Body of pancreas (tissue), 4 donors: ENCODE measurements around the gene ABCB6. TPM values are rescaled to one million over a fixed set of nuclear protein-coding genes. Genes with fewer than 3 reads are reported as not detected.

ENCODE experiments used
- ATAC-seq: fragments of 150-250 bp; one replicate; pipeline ENCODE4 v1.9.1; 2016
- DNase-seq, 4 donors: peaks; one replicate each; pipeline ENCODE4 v3.0.0-alpha.2; 2019
- H3K27ac ChIP-seq, 4 donors: fragments of 200-600 bp; sonication (generic); 1 replicate in 3 of 4; 2 replicates in 1 of 4; pipeline versions ENCODE4 v1.5.1 to v1.6.1; 2016 to 2019; ENCODE audit warnings: mild to moderate bottlenecking in 1 of 4, mixed read lengths in 1 of 4, moderate library complexity in 1 of 4
- H3K27me3 ChIP-seq, 2 donors: fragments of 200-600 bp; sonication (generic); one replicate each; pipeline ENCODE4 v1.6.0; 2016; ENCODE audit warnings: mild to moderate bottlenecking in 1 of 2
- H3K36me3 ChIP-seq, 2 donors: fragments of 200-600 bp; sonication (generic); replicated peaks in 1 of 2; 2 replicates each; pipeline ENCODE4 v1.5.1; 2016; ENCODE audit warnings: low read depth in 2 of 2; ENCODE audit not compliant: insufficient read depth in 1 of 2
- H3K4me1 ChIP-seq: fragments of 200-600 bp; sonication (generic); one replicate; pipeline ENCODE4 v1.6.0; 2016
- H3K4me3 ChIP-seq, 2 donors: fragments of 200-600 bp; sonication (generic); 1 replicate in 1 of 2; 2 replicates in 1 of 2; pipeline ENCODE4 v1.5.1; 2016 to 2019
- H3K9me3 ChIP-seq, 3 donors: fragments of 200-600 bp; sonication (generic); 1 replicate in 2 of 3; 2 replicates in 1 of 3; pipeline ENCODE4 v1.5.1; 2016
- POLR2A ChIP-seq, 3 donors: fragments of 450-650 bp; IDR thresholded peaks; one replicate each; pipeline ENCODE4 v1.6.1; 2016; ENCODE audit warnings: antibody characterized with exemption in 3 of 3, mild to moderate bottlenecking in 2 of 3
- WGBS, 2 donors: methylation state at CpG; one replicate each; pipeline ENCODE4 v1.1.5; 2017; 5-methylcytosine and 5-hydroxymethylcytosine counted together
- intact Hi-C: fragments of 100-400 bp; cut with DNase I; formaldehyde crosslinking; loops from one replicate; pipeline ENCODE4 v1.15.1; 2023
- total RNA-seq, 2 donors: library from RNA; depleted of rRNA; stranded (reverse); fragments of >200 nt; gene quantifications; one replicate each; pipeline ENCODE4 v1.1.0, GENCODE V29; 2016
- TF ChIP-seq, protein P1 (sequence below), 7 experiments: fragments of 450-650 bp in 4 of 7; fragments of 200-600 bp in 3 of 7; sonication (generic) in 3 of 7; IDR thresholded peaks; one replicate each; pipeline ENCODE4 v1.5.1; 2016 to 2019; ENCODE audit warnings: antibody characterized with exemption in 7 of 7

ABCB6 gene
- total RNA-seq, 2 donors from 2014 or later: 10.5 to 11.7 TPM

DNA sequence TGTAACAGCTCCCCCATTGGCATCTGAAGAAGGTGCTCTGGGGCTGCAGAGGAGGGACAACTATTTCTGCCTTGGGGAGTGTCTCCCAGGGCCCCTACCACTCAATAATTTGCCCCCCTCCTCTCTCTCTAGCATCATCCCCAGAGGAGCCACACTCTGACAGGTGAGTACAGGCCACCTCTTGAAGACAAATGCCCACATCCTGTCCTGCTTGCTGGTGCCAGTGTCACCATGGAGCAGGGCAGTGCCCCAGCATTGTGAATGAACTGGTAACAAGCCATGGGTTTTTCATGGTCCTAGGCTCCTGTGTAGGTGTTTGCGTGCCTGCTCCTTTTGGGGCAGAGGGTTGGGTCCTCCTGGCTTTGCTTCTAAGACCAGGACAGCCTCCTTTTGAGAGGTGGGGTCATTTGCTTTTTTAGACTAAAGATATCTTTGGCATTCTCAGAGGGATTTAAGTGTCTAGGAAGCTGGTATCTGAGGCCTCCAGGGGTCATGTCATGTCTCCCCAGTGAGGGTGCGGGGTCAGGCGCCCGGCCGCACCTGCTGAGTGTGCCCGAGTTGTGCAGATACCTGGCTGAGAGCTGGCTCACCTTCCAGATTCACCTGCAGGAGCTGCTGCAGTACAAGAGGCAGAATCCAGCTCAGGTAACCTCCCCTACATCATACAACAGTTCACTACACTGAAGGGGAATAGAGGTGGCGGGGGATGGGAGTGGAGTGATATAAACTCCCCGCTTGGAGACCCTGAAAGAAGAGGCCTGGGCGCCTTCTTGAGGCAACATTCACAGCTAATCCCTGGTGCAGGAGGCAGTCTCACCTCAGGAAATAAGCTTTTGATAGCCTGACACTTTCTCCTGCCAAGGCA lies 38.9 kb downstream of the ABCB6 start:
- TF ChIP-seq, protein P1, sequence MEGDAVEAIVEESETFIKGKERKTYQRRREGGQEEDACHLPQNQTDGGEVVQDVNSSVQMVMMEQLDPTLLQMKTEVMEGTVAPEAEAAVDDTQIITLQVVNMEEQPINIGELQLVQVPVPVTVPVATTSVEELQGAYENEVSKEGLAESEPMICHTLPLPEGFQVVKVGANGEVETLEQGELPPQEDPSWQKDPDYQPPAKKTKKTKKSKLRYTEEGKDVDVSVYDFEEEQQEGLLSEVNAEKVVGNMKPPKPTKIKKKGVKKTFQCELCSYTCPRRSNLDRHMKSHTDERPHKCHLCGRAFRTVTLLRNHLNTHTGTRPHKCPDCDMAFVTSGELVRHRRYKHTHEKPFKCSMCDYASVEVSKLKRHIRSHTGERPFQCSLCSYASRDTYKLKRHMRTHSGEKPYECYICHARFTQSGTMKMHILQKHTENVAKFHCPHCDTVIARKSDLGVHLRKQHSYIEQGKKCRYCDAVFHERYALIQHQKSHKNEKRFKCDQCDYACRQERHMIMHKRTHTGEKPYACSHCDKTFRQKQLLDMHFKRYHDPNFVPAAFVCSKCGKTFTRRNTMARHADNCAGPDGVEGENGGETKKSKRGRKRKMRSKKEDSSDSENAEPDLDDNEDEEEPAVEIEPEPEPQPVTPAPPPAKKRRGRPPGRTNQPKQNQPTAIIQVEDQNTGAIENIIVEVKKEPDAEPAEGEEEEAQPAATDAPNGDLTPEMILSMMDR (IDR thresholded peaks at IDR 0.05): no peak
- no peak for TF ChIP-seq POLR2A (IDR thresholded peaks at IDR 0.05)
- H3K36me3 ChIP-seq: peaks cover 0 to 21% of the 10 kb centered on the region in 2 donors
- ATAC-seq (no peak), DNase-seq (peak in 1 of 4 donors; percentile 8)
- H3K27me3 ChIP-seq: no peaks in the 10 kb centered on the region
- WGBS, 2 donors: 87 to 89% methylated on average over 4 to 9 of the region's 9 CpGs
- intact Hi-C loops: loop anchor here (10.0 kb wide), 1 partner anchor 45 kb away; the partner anchor contains the start of genes ANKZF1 and ATG9A
- no peak overlapping the region for H3K27ac ChIP-seq
- no peak overlapping the region for H3K4me3 ChIP-seq
- peaks cover 27% of the 10 kb centered on the region for H3K4me1 ChIP-seq
- no peaks in the 10 kb centered on the region for H3K9me3 ChIP-seq

DNA sequence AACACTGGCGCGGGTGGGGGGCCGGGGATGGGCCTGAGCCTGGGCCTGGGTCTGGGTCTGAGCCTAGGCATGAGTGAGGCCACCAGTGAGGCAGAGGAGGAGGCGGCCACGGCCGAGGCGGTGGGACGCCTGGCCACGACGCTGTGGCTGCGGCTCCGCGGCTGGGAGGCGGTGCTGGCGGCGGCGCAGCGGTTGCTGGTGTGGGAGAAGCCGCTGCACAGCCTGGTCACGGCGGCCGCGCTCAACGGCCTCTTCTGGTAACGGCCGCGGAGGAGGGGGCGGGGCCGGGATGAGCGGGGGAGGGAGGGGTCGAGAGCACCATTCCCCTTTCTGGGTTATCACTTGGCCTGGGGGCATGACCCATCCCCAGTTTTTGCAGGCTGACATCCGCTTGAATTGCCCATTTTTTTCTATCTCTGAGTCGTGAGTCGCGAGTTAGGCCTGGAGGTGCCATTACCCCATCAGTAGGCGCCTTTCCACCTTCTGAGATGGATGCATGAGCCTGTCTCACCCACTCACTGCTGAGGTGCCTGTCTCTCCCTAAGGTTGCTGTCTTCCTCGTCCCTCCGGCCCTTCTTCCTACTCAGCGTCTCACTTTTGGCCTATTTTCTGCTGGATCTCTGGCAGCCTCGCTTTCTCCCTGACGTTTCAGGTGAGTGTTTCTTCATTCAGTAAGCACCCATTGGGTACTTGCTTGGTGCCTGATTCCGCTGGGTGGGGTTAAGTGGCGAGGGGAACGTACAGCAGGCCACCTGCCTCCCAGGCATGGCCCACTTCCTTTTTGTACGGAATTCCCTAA lies 40.2 kb downstream of the ABCB6 start:
- peaks cover 34% of the 10 kb centered on the region for H3K4me1 ChIP-seq

DNA sequence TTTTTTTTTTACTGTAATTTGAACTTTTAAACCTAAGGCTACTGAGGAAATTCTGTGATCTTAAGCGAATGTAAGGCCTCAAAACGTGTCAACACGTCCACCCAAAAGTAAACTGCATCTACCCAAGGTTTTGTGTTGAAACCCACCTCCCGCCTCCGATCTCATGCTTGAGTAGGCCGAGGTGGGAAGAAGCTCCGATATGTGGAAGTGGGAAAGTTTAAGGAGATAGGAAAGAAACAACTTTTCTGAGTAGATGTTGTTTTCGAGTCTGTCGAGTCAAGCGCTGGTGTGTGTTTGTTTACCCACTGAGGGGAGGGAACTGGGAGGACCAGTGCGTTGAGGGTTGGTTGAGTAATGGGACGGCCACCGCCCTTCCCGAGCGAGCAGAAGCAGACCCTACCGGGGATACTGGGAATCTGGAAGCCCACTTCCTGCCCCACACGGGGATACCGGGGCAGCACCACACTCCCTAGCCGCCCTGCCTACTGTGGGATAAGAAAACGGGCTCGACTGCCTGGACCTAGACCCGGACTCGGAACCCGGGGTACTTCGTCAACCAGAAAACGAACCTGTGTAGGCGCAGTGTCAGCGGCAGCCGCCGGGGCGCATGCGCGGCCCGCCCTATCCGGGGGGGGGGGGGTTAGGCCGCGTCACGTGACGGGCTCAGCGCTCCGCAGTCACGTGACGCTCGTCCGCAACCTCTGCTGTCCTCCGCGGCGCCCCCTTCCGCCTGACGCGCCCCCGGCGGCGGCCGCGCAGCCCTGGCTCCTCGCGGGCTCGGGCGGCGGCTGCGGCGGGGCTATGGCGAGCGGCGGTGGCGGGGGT lies 41.0 kb downstream of the ABCB6 start, which contains the start of gene RETREG2:
Gene RETREG2, plus strand, starts transcription at position 724 of the 825 bp plus-strand sequence. Its CDS starts 78 bp downstream, at position 802.
- no peaks in the 10 kb centered on the region for H3K27me3 ChIP-seq
- peak; percentile 94 to 98 (median 95) for TF ChIP-seq POLR2A (IDR thresholded peaks at IDR 0.05)
- TF ChIP-seq, protein P1 (IDR thresholded peaks at IDR 0.05): peak in 6 of 7 experiments; percentile 15 to 54 (median 30)
- H3K4me1 ChIP-seq: peaks cover 34% of the 10 kb centered on the region
- H3K36me3 ChIP-seq: peaks cover 0 to 25% of the 10 kb centered on the region in 2 donors
- H3K27ac ChIP-seq: peak within 1 kb of the TSS; percentile 96 to 100 (median 98)
- H3K4me3 ChIP-seq: peak within 1 kb of the TSS; percentile 23 to 87
- DNase-seq (peak; percentile 83 to 92 (median 88)), ATAC-seq (peak; percentile 82)
- 0 to 1% methylated on average over 18 to 63 of the region's 67 CpGs for WGBS, 2 donors
- intact Hi-C loops: loop anchor here (10.0 kb wide), 1 partner anchor 47 kb away; the partner anchor contains the start of genes ANKZF1 and ATG9A
- H3K9me3 ChIP-seq: no peaks in the 10 kb centered on the region

More for the DNA sequence above, 40.2 kb downstream of the ABCB6 start:
- peak; percentile 42 to 58 (median 50) for DNase-seq
- TF ChIP-seq POLR2A (IDR thresholded peaks at IDR 0.05): no peak
- TF ChIP-seq, protein P1 (IDR thresholded peaks at IDR 0.05): no peak
- Histone ChIP-seq H3K4me3 (peak overlapping the region; percentile 23 to 74), H3K9me3 (no peaks in the 10 kb centered on the region), H3K27ac (peak overlapping the region; percentile 96 to 100 (median 98)), H3K27me3 (no peaks in the 10 kb centered on the region), H3K36me3 (peaks cover 0 to 21% of the 10 kb centered on the region in 2 donors)
- WGBS, 2 donors: 2 to 10% methylated on average over 11 to 40 of the region's 45 CpGs
- intact Hi-C loops: loop anchor here (10.0 kb wide), 1 partner anchor 46 kb away; the partner anchor contains the start of genes ANKZF1 and ATG9A
- ATAC-seq: no peak
